ENCODE data around the gene INPP1. TPM values are rescaled to one million over a fixed set of nuclear protein-coding genes. Genes with fewer than 3 reads are reported as not detected.
A peak's percentile ranks its signal among the peaks of the same experiment; 100 is the strongest.

The INPP1 gene
- total RNA-seq, 1 experiment from 2014 or later = 23.2 TPM

- H3K27ac Mint-ChIP-seq (ENCODE audit: unreplicated experiment) = peak overlapping the region; percentile 85
- Histone ChIP-seq H3K9me3 (no peaks in the 10 kb centered on the region), H3K4me1 (peaks cover 13% of the 10 kb centered on the region), H3K36me3 (ENCODE audit: control insufficient read depth, insufficient read depth, low read length) (no peaks in the 10 kb centered on the region), H3K27me3 (replicated peaks; ENCODE audit: control insufficient read depth, insufficient read depth, low read length) (no peaks in the 10 kb centered on the region), H3K4me3 (ENCODE audit: low read depth, low read length) (peak overlapping the region; percentile 84)
- peak overlapping the region; percentile 90 for H3K4me3 Mint-ChIP-seq (ENCODE audit: unreplicated experiment)
- ChIA-PET POLR2A (interaction anchor here (0.6 to 1.7 kb wide), 2 partner anchors 25 to 46 kb away, joined by 3 to 4 read pairs; no protein-coding TSS in a partner anchor), CTCF (interaction anchor here (0.8 to 2.4 kb wide), 7 partner anchors 11 to 231 kb away, joined by 3 to 11 read pairs (median 4); no protein-coding TSS in a partner anchor)
- no peaks in the 10 kb centered on the region for H3K27me3 Mint-ChIP-seq (ENCODE audit: insufficient read depth, unreplicated experiment)
- BruUV-seq (replicated peaks) = TSS peak; percentile 43
- DNase-seq = peak in 1 of 2 experiments; percentile 18
- TF ChIP-seq CTCF (IDR thresholded peaks at IDR 0.05; ENCODE audit: insufficient read depth in 1 of 2, low read depth in 1 of 2, low read length in 1 of 2, severe bottlenecking in 1 of 2, unreplicated experiment in 1 of 2) = no peak
- intact Hi-C loops (cut with micrococcal nuclease; ENCODE audit: unreplicated experiment) = loop anchor here (1.0 to 10.0 kb wide), 5 partner anchors 40 to 535 kb away; partner anchors contain the start of genes ORMDL1 and PMS1
- H3K4me1 Mint-ChIP-seq (ENCODE audit: low read depth, unreplicated experiment) = peaks cover 7% of the 10 kb centered on the region
- H3K9me3 Mint-ChIP-seq (ENCODE audit: unreplicated experiment) = no peaks in the 10 kb centered on the region
- peaks cover 6% of the 10 kb centered on the region for H3K36me3 Mint-ChIP-seq (ENCODE audit: insufficient read depth, unreplicated experiment)
These were observed 24.3 kb upstream of the INPP1 start for GRCh38 chr2:190318931-190319554.

- Mint-ChIP-seq H3K27me3 (ENCODE audit: insufficient read depth, unreplicated experiment) (no peaks in the 10 kb centered on the region), H3K4me1 (ENCODE audit: low read depth, unreplicated experiment) (peaks cover 7% of the 10 kb centered on the region), H3K9me3 (ENCODE audit: unreplicated experiment) (no peaks in the 10 kb centered on the region), H3K36me3 (ENCODE audit: insufficient read depth, unreplicated experiment) (peaks cover 6% of the 10 kb centered on the region), H3K4me3 (ENCODE audit: unreplicated experiment) (peak within 1 kb of the TSS; percentile 90), H3K27ac (ENCODE audit: unreplicated experiment) (peak within 1 kb of the TSS; percentile 85)
- intact Hi-C loops (cut with micrococcal nuclease; ENCODE audit: unreplicated experiment) = loop anchor here (1.0 to 10.0 kb wide), 5 partner anchors 41 to 536 kb away; partner anchors contain the start of genes ORMDL1 and PMS1
- Histone ChIP-seq H3K36me3 (ENCODE audit: control insufficient read depth, insufficient read depth, low read length) (no peaks in the 10 kb centered on the region), H3K4me1 (peaks cover 13% of the 10 kb centered on the region), H3K4me3 (ENCODE audit: low read depth, low read length) (peak within 1 kb of the TSS; percentile 84), H3K9me3 (no peaks in the 10 kb centered on the region), H3K27me3 (replicated peaks; ENCODE audit: control insufficient read depth, insufficient read depth, low read length) (no peaks in the 10 kb centered on the region)
- POLR2A ChIA-PET = interaction anchor here (0.6 to 1.7 kb wide), 2 partner anchors 24 to 47 kb away, joined by 3 to 4 read pairs; no protein-coding TSS in a partner anchor
- CTCF ChIA-PET = interaction anchor here (0.7 to 2.4 kb wide), 9 partner anchors 10 to 296 kb away, joined by 3 to 11 read pairs (median 3); no protein-coding TSS in a partner anchor
- BruUV-seq (replicated peaks) = no TSS peak
- peak; percentile 99 to 100 for DNase-seq
- TF ChIP-seq CTCF (IDR thresholded peaks at IDR 0.05; ENCODE audit: insufficient read depth in 1 of 2, low read depth in 1 of 2, low read length in 1 of 2, severe bottlenecking in 1 of 2, unreplicated experiment in 1 of 2) = peak; percentile 59 to 90
These were observed 23.6 kb upstream of the INPP1 start, which contains the start of gene HIBCH for GRCh38 chr2:190319555-190320498. Gene HIBCH (minus strand): TSS chr2:190319826. CDS start chr2:190319750, 76 bp downstream.

- Mint-ChIP-seq H3K36me3 (ENCODE audit: insufficient read depth, unreplicated experiment) (peaks cover 6% of the 10 kb centered on the region), H3K27me3 (ENCODE audit: insufficient read depth, unreplicated experiment) (no peaks in the 10 kb centered on the region), H3K4me1 (ENCODE audit: low read depth, unreplicated experiment) (peaks cover 7% of the 10 kb centered on the region), H3K27ac (ENCODE audit: unreplicated experiment) (no peak overlapping the region), H3K4me3 (ENCODE audit: unreplicated experiment) (peak overlapping the region; percentile 90), H3K9me3 (ENCODE audit: unreplicated experiment) (no peaks in the 10 kb centered on the region)
- TF ChIP-seq CTCF (IDR thresholded peaks at IDR 0.05; ENCODE audit: insufficient read depth in 1 of 2, low read depth in 1 of 2, low read length in 1 of 2, severe bottlenecking in 1 of 2, unreplicated experiment in 1 of 2) = no peak
- intact Hi-C loops (cut with micrococcal nuclease; ENCODE audit: unreplicated experiment) = no loop called here
- H3K4me3 ChIP-seq (ENCODE audit: low read depth, low read length) = no peak overlapping the region
- no peak for DNase-seq
- peaks cover 10% of the 10 kb centered on the region for H3K4me1 ChIP-seq
- ChIA-PET CTCF (interaction anchor here (2.4 kb wide), 1 partner anchor 24 kb away, joined by 11 read pairs; no protein-coding TSS in a partner anchor), POLR2A (no interaction called here)
- BruUV-seq (replicated peaks) = no TSS peak
- H3K9me3 ChIP-seq = no peaks in the 10 kb centered on the region
- no peaks in the 10 kb centered on the region for H3K27me3 ChIP-seq (replicated peaks; ENCODE audit: control insufficient read depth, insufficient read depth, low read length)
- no peaks in the 10 kb centered on the region for H3K36me3 ChIP-seq (ENCODE audit: control insufficient read depth, insufficient read depth, low read length)
These were observed 22.7 kb upstream of the INPP1 start for GRCh38 chr2:190320696-190321095.
